GM19238 (cell line): ENCODE measurements around the gene DTNBP1.

Source experiments
- DNase-seq: peaks from one replicate; pipeline ENCODE4 v3.0.0; 2011; ENCODE audit warnings: low spot score; ENCODE audit not compliant: insufficient read length

Gene DTNBP1

DNA sequence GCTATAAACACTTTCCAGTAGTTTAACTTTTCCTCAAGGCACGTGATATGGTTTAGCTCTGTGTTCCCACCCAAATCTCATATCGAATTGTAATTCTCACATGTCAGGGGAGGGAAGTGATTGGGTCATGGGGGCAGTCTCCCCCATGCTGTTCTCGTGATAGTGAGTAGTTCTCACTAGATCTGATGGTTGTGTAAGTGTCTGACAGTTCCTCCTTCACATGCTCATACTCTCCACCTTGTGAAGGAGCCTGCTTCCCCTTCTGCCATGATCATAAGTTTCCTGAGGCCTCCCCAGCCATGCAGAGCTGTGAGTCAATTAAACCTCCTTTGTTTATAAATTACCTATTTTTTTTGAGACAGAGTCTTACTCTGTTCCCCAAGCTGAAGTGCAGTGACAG lies 127.9 kb downstream of the DTNBP1 start:
- DNase-seq: no peak

DNA sequence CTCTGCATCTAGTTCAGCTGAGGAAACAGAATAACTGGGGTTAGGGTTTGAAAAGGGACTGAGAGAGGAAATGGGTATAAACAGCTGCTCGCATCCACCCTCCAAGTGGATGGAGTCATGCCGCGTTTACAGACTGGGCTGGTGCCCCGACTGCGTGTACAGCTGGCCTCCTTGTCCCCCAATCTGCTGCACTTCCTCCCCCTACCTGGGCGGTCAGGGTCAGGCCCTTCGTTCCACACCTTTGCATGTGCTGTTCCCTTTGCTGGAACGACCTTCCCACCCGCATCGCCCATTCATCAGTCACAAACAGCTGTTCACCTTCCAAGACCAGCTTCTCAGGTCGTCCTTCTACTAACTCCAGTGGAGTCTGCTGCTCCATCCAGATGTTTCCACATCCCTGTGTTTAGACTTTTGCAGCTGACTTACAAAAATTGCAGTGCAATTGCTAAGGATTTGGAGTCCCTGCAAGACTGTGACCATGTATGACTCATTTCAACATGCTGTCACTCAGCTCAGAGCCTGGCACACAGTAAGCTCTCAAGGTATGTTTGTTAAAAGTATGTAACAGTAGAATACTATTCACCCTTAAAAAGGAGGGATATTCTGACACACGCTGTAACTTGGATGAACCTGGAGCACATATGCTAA lies 129.3 kb downstream of the DTNBP1 start:
- no peak for DNase-seq

DNA sequence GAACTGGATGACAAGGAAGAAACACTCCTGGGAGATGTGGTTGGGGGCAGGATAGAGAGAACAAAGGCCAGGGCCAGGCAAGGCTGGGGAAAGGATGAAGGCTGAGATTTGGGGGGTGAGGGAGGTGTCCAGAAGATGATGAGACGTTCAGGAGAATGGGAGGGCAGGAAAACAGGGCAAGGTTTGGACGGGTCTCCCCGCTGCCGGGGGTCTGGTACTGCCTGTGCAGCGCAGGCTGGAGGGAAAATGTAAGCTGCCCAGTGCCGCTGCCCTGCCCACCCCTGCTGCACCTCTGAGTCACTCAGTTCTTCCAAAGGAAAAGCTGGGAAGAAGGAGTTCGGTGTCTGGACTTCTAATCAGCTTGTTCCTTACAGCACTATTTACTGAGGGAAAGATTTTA lies 130.9 kb downstream of the DTNBP1 start:
- DNase-seq: no peak

DNA sequence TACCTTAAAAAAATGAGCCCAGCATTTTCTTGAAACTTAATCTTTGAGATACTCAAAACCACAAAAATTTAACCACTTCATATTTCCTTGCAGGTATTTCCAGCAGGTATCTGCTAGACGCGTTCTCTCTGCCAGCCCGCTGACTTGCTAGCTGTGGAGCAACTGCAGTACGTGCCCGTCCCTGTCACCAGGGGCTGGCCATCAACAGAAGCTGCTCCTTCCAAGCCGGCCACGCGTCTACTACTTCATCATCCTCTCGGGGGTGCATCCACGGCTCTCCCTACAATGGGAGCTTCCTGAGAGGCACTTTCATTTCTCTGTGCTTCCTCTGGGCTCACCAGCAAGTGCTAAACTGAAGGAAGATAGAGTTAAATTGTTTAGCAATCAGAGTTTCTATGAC lies 132.4 kb downstream of the DTNBP1 start:
- DNase-seq: no peak

DNA sequence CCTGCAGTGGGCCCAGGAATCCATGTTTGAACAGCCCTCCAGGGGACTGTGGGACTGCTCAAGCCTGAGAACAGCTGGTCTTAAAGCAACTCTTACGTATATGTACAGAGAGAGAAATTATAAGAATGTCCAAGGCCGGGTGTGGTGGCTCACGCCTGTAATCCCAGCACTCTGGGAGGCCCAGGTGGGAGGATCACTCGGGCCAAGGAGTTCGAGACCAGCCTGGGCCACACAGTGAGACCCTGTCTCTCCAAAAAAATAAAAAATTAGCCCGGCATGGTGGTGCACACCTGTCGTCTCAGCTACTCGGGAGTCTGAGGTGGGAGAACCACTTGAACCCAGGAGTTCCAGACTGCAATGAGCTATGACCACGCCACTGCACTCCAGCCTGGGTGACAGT lies 134.0 kb downstream of the DTNBP1 start:
- DNase-seq: no peak

DNA sequence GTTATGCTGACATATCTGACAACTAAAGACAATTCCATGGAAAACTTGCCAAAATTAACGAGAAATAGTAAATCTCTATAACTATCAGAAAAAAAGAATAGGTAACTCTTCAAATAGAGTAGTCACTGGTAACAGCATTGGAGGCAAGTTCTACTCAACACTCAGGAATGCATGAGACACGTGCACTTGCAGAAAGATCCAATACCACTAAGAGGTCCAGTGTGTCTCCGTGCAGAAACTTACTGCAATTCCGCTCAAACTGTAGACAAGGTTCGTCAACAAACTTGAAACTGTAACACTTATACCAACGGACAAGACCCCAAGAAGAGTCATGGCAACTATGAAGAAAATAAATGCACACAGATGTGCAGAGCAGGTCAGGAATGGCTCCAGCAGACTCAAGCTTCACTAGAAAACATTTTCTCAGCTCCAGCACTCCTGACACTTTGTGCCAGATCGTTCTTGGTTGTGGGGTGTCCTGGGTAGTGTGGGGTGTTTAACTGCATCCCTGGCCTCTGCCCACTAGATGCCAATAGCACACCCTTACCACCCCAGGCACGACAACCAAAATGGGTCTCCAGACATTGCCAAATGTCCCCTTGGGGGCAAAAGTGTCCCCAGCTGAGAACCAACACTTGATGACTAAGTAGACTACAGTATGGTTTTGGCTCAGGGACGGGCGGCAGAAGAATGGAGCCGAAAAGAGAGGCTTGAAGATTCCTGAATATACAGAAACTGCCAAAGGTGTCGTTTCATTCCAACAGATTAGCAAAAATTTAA lies 134.8 kb downstream of the DTNBP1 start:
- DNase-seq: no peak

DNA sequence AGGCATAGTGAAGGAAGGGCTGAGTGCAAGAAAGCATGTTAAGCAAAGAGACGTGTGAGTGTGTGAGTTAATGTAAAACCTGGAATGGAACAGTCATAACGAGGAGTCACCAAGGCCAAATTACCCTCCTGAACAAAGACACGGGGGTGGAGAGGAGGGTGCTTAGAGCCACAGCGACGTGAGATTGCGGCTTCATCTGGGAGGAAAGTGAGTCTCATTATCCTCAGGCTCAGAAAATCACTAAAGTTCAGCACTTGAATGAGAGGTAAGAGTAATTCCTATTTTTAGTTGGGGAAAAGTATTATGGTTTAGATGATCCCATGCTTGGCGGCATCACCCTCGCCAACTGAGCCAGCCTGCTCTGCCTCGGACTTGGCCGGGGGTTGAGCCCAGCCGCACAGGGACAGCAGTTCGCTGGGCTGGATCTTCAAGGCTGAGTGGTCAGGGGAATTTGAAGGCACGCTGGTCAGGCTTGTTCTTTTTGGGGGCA lies 136.6 kb downstream of the DTNBP1 start:
- no peak for DNase-seq

DNA sequence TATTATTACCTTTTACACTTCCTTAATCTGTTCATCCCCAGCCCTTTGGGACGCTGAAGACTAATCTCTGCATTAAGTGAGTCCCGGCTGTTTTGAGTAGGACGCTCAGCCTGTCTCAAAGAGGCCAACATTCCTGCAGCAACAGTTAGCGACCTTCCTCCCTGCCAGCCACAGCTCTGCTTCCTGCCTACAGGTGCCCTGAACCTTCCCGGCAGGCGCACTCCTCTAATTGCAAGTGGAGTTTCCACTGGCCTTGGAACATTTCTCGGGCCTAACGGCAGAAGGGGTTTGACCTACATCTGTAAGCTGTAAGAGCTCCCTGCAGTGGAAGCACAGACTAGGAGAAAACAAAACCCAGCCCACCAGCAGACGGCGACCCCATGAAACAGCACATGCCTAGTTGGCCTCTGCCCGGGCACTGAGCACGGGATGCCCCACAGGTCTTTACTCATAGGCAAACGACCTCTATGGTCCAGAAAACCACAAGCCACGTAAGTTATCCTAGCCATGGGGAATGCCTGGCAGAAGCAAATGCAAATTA lies 137.9 kb downstream of the DTNBP1 start:
- no peak for DNase-seq

DNA sequence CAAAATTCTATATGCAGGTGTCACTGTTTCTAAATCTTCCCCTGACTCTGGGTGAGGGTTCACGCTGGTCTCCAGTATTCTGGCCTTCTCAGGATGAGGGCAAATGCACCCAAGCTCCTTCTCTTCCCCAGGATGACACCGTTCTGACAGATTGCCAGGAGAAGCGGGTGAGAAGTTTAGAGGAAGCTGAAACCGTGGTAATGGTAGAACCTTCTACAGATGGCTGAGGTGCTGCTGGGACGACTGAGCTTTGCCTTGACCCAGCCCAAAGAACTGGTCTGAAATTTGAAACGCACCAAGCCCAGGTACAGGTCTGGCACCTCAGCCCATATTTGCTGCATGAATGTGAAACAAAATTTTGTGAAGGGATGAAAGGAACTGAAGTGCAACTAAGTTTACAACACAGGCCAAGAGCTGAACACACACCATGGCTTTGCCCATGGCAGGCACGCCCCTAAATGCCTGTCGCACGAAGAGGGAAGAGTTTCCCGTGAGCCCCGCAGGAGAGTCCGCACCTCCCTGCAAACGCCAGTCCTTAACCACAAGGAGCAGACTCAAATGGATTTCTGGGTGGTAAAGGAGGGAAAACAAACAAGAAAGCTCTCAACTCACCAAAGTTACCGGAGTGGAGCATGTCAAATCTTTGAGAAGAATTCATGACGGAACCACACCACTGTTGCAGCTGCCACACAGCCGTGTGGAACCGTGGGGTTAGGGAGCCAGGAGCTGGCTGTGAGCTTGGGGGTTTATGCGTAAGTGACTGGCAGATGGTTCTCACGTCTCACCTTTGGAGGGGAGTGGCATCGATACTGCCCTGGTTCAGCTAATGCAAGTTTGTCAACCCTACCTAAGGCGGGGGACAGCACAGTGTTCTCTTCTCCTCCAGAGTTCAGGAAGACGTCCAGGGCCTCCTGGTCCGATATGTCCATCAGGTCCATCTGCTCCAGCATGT lies 138.9 kb downstream of the DTNBP1 start:
- no peak for DNase-seq

DNA sequence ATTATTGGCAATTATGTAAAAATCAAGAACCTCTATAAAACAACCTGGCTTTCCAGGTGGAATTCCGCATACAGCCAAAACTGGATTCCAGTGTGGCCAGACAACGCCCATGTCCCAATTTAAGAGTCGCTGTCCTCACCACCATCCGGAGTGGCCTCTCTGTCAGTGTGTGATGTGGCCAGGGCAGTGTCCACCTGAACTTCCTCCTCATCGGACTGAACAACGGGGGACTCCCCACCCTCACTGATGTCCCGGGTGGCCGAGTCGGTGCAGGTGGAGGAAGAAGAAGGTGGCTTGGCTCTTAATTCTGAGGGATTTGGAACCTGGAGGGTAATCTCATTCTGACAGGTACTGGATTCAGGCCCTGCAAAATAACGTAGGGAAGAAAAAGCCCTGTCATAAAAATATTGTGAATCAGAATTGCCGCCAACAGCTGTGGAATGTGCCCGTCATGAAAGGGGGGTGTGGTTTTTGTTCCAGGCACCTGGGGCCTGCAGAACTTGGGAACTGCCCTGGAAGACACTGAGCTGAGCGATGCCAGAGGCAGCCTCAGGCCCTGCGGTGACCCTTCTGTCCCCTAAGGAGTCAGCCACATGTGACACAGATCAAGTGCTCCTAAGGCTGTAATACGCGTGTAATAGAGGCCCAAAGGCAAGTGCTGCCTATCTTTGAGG lies 139.8 kb downstream of the DTNBP1 start:
- DNase-seq: no peak

DNA sequence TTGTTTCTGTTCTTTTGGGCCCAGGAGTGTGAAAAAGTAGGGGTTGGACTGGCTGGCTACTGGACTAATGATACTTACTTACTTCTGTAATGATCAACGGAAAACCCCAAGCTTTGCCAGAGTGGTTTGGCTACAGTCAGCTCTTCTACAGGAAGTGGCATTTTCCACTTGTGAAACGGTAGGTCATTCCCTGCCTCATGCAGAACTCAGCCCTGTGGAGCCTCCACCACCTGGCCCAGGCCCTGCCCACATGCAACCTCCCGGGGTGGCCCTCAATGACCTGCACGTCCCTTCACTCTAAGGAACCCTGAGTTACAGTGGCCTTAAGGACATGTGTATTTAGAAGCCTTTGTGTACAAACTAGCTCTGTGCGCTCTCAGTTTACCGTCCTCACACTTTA lies 140.4 kb downstream of the DTNBP1 start:
- DNase-seq: no peak

DNA sequence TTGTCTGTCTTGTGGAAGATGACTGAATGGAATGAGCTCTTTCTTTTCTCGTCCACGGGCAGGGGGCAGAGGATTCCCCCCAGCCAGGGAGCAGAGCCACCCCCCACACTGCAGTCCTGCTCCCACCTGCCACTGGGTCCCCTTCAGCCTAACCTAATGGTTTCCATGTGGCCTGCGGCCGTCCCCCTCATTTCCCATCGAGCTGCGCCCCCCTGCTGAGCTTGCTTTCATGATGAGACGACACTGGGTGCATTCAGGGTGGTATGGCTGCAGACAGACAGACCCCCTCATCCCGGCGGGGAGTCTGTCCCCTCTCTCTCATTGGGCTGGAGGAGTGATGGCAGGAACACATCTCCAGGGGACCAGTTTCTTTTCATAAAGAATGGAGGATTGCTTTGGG lies 140.8 kb downstream of the DTNBP1 start:
- no peak for DNase-seq

DNA sequence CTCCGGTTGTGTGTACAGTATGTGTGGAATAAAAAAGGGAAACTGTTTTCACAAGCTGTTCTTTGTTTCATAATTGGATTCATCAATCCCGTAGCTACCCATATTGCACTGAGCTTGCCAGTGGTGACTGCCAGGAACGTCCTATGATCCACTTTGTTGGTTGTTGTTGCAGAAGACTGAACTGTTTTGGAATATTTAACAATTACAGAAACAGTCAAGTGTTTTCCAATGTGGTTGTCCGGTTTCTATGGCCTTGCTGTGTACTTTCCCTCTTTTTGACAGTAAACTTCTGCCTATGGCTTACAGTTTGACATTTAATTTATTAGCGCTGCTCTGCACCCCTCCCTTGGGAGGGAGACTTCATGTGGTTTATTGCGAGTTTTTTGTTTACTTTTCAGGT lies 141.2 kb downstream of the DTNBP1 start:
- no peak for DNase-seq

DNA sequence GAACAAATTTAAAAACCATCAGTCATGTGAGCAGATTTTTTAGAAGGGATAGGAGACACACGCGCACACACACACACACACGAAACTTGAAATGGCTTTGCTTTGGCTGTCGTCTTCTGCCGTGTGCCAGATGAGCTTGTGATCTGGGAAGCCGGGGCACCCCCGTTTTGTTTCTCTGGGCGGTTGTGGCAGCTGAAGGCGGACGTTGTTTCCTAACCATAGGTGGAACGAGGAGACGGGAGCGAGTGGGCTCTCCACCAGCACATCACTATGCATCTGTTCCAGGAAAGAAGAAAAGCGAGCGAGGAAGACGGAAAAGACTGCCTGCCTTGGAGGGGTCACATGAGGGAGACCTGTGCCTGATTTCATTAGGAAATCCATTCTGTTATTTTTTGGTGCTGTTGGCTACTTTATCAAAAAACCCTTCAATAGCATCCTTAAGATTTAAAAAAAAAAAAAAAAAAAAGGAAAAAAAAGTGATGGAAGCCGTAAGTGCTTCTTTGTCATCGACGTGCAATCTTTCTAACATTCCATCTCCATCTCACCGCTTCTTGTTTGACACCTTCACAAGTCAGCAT lies 142.1 kb downstream of the DTNBP1 start:
- DNase-seq: no peak

DNA sequence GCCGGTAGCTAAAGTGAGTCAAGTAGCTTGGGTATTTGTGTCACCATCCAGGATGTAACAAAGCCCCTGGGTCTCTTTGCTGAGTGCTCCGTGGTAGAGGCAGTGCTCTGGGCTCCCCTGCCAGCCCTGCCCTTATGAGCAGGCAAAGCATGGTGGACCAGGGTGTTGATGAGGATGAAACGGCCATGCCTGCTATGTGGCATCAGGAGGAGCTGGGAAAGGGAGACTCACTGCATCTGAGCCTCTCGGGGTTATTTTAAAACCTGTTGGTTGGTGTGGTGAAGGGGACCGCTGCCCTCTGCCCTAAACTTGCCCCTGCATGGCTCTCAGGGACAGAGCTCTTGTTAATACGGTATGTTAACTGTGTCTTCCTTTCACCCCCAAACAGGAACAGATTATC lies 143.1 kb downstream of the DTNBP1 start:
- no peak for DNase-seq

DNA sequence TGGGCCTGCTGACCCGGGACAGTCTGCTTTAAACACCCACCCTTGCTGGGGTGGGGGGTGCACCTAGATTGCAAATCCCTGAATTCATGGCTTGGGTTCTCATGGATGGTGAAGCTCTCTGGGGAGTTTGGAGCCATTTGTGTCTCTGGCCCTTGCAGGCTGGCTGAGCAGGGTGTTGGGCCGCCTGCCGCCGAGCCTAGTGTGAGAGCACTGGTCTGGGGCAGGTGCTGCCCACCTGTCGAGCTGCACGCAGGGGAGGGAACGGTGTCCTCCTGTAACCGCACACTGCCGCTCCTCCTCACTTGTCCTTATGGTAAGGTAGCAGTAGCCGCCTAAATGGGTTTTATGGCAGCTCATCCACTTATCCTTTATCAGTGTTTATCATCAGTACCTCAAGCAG lies 143.9 kb downstream of the DTNBP1 start:
- no peak for DNase-seq

DNA sequence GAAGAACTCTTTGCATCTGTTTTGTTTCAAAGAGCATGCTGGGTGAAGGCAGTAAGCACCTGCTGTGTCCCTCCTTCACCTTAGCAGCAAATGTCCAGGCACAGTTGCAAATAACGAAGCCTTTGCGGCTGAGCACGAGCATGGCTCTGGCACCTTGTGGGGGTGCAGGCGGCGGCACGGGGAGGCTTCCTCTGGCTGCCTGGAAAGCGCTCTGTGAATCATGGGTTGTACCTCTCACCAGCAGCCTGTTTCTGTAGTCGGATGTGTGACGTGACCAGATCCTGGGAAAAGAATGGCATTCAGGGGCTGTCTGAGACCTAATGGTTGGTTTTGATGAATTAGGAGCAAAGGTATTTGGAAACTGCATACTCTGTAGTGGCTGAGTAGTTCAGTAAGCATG lies 144.8 kb downstream of the DTNBP1 start:
- no peak for DNase-seq

DNA sequence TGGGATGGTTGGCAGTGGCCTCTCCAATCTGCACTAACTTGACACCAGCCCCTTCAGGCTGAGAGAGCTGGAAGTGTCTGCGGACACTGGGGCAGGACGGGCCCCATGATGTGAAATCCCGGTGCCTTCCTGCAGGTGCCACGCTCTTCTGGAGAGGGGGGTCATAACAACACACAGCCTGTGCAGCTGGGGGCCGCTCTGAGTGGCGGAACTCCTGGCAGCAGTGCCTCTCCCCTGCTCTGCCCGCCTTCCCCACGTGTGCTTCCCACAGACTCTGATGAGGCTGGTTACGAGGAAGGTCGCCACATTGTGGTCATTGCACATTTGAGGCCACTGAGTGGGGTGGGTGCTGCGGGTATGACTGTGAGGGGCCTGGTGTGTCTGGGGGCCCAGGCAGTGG lies 145.2 kb downstream of the DTNBP1 start:
- DNase-seq: no peak

DNA sequence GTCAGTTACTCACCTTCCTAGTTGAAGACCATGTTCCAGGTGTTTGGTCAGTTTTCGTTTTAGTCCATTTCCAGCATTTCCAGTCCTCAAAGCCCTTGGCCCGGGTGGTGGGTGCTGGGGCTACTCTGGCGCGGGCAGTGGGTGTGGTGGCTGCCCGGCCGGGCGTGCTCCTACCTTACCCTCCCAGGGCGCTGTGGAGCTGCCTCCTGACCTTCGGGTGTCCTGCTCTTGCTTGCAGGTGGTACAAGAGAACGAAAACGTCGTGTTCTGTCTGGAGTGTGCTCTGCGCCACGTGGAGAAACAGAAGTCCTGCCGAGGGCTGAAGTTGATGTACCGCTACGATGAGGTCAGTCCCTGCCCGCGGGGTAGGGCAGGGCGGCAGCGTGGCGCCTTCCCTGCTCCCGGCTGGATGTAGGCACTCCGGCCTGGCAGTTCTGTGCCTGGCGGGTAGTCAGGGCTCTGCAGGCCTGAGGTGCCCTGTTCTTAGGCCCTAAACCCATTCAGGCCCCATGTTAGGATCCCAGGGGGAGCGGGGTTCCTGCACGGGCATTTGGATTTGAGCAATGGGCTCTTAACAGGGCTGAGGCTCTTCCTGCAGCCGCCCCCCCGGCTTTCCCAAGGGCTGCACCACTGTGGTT lies 145.8 kb downstream of the DTNBP1 start:
- DNase-seq: no peak

DNA sequence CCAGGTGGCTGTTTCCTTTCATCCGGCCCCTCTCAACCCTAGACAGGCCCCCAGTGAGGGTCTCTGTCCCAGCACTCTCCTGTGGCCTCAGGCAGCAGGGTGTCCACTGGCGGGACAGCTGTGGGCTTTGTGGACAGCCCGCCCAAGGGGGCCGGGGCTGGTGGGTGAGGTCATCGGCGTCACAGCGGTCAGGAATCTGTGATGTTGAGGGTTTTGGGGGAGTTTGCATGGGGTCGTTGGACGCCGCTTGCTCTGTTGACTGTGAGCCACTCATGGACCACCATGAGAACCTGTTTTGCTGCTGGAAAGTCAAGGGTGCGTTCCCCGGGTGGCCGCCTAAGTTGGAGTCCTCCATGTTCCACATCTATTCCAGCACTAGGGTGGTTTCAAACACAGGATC lies 146.4 kb downstream of the DTNBP1 start:
- DNase-seq: no peak
